ENCODE results near the gene COX4I2. TPM values are rescaled to one million over a fixed set of nuclear protein-coding genes. Genes with fewer than 3 reads are reported as not detected.

Gene COX4I2
- total RNA-seq, 2 experiments from 2014 or later, result not detected

GRCh38 chr20:31674895-31675827 lies 37.4 kb downstream of the COX4I2 start:
- H3K27me3 Mint-ChIP-seq, result no peaks in the 10 kb centered on the region
- peaks cover 80% of the 10 kb centered on the region for H3K4me1 Mint-ChIP-seq (ENCODE audit: low read depth)
- DNase-seq, result peak; percentile 76
- no peaks in the 10 kb centered on the region for H3K9me3 Mint-ChIP-seq
- ChIA-PET POLR2A (interaction anchor here (0.6 to 5.6 kb wide), 9 partner anchors 8 to 305 kb away, joined by 3 to 107 read pairs (median 9); partner anchors contain the start of gene BCL2L1), CTCF (interaction anchor here (0.9 to 11.1 kb wide), 9 partner anchors 10 to 153 kb away, joined by 3 to 131 read pairs (median 6); partner anchors contain the start of gene BCL2L1)
- H3K27ac Mint-ChIP-seq, result peak overlapping the region; percentile 97
- peaks cover 86% of the 10 kb centered on the region for H3K36me3 Mint-ChIP-seq (ENCODE audit: low read depth)
- intact Hi-C loops (cut with micrococcal nuclease), result loop anchor here (2.0 kb wide), 1 partner anchor 42 kb away; no protein-coding TSS in a partner anchor
- TF ChIP-seq CTCF (IDR thresholded peaks at IDR 0.05), result no peak
- peak overlapping the region; percentile 77 for H3K4me3 Mint-ChIP-seq
- peak; percentile 63 for ATAC-seq

GRCh38 chr20:31675828-31676608 lies 38.3 kb downstream of the COX4I2 start:
- intact Hi-C loops (cut with micrococcal nuclease), result loop anchor here (2.0 kb wide), 1 partner anchor 41 kb away; no protein-coding TSS in a partner anchor
- Mint-ChIP-seq H3K4me3 (peak overlapping the region; percentile 77), H3K36me3 (ENCODE audit: low read depth) (peaks cover 88% of the 10 kb centered on the region), H3K27me3 (no peaks in the 10 kb centered on the region), H3K27ac (peak overlapping the region; percentile 97), H3K9me3 (no peaks in the 10 kb centered on the region), H3K4me1 (ENCODE audit: low read depth) (peaks cover 83% of the 10 kb centered on the region)
- ChIA-PET POLR2A (interaction anchor here (1.7 to 5.6 kb wide), 7 partner anchors 9 to 44 kb away, joined by 4 to 107 read pairs (median 19); partner anchors contain the start of gene BCL2L1), CTCF (interaction anchor here (0.9 to 11.1 kb wide), 8 partner anchors 9 to 154 kb away, joined by 3 to 131 read pairs (median 8); partner anchors contain the start of gene BCL2L1)
- ATAC-seq (peak; percentile 74), DNase-seq (peak; percentile 87)
- TF ChIP-seq CTCF (IDR thresholded peaks at IDR 0.05), result no peak

- ChIA-PET CTCF (interaction anchor here (1.5 to 11.1 kb wide), 5 partner anchors 9 to 45 kb away, joined by 3 to 131 read pairs (median 10); partner anchors contain the start of gene BCL2L1), POLR2A (interaction anchor here (0.7 to 5.6 kb wide), 8 partner anchors 8 to 44 kb away, joined by 3 to 107 read pairs (median 14); partner anchors contain the start of gene BCL2L1)
- Mint-ChIP-seq H3K4me3 (peak overlapping the region; percentile 77), H3K9me3 (no peaks in the 10 kb centered on the region), H3K27ac (peak overlapping the region; percentile 97), H3K4me1 (ENCODE audit: low read depth) (peaks cover 85% of the 10 kb centered on the region), H3K36me3 (ENCODE audit: low read depth) (peaks cover 88% of the 10 kb centered on the region), H3K27me3 (no peaks in the 10 kb centered on the region)
- TF ChIP-seq CTCF (IDR thresholded peaks at IDR 0.05), result no peak
- DNase-seq, result no peak
- intact Hi-C loops (cut with micrococcal nuclease), result no loop called here
- no peak for ATAC-seq
These were observed 38.9 kb downstream of the COX4I2 start for GRCh38 chr20:31676609-31676989.

GRCh38 chr20:31677553-31678260 lies 40.0 kb downstream of the COX4I2 start:
- POLR2A ChIA-PET, result interaction anchor here (0.7 to 5.6 kb wide), 4 partner anchors 8 to 43 kb away, joined by 3 to 107 read pairs (median 6); partner anchors contain the start of gene BCL2L1

More at GRCh38 chr20:31677553-31678260, 40.0 kb downstream of the COX4I2 start:
- Mint-ChIP-seq H3K27me3 (no peaks in the 10 kb centered on the region), H3K4me3 (peak overlapping the region; percentile 35), H3K4me1 (ENCODE audit: low read depth) (peaks cover 84% of the 10 kb centered on the region), H3K36me3 (ENCODE audit: low read depth) (peaks cover 84% of the 10 kb centered on the region), H3K27ac (peak overlapping the region; percentile 97), H3K9me3 (no peaks in the 10 kb centered on the region)
- CTCF ChIA-PET, result interaction anchor here (1.4 to 11.1 kb wide), 3 partner anchors 13 to 43 kb away, joined by 3 to 131 read pairs (median 64); partner anchors contain the start of gene BCL2L1
- DNase-seq (peak; percentile 3), ATAC-seq (no peak)
- intact Hi-C loops (cut with micrococcal nuclease), result no loop called here
- TF ChIP-seq CTCF (IDR thresholded peaks at IDR 0.05), result no peak

All from activated CD8-positive, alpha-beta T cell treated with anti-CD3 and anti-CD28 coated beads for 36 hours (primary cell).